ENCODE results near the gene PIGW.

The PIGW gene

DNA sequence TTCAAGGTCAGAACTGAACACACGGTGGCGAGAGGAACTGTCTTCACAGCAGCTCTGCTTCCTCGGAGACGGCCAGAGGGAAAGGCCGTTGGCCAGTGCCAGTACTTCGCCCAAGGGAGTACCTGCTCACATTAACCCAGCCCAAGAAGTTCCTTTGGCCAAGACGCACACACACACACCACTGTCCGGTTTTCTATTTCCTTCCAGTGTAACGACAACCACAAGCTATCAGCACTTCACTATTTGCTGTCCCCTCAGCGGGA lies 9.2 kb downstream of the PIGW start:
- Histone ChIP-seq H3K4me1 (peaks cover 0 to 42% (median 35%) of the 10 kb centered on the region in 4 donors), H3K27me3 (no peaks in the 10 kb centered on the region), H3K9me3 (no peaks in the 10 kb centered on the region), H3K36me3 (peaks cover 0 to 4% (median 0%) of the 10 kb centered on the region in 3 donors), H3K4me3 (peak overlapping the region; percentile 82 to 97), H3K27ac (peak overlapping the region; percentile 98 to 99)
- peak; percentile 31 to 72 for DNase-seq
- intact Hi-C loops (cut with DNase I; ENCODE audit: low total_unique reads) = no loop called here
- TF ChIP-seq, protein P1, sequence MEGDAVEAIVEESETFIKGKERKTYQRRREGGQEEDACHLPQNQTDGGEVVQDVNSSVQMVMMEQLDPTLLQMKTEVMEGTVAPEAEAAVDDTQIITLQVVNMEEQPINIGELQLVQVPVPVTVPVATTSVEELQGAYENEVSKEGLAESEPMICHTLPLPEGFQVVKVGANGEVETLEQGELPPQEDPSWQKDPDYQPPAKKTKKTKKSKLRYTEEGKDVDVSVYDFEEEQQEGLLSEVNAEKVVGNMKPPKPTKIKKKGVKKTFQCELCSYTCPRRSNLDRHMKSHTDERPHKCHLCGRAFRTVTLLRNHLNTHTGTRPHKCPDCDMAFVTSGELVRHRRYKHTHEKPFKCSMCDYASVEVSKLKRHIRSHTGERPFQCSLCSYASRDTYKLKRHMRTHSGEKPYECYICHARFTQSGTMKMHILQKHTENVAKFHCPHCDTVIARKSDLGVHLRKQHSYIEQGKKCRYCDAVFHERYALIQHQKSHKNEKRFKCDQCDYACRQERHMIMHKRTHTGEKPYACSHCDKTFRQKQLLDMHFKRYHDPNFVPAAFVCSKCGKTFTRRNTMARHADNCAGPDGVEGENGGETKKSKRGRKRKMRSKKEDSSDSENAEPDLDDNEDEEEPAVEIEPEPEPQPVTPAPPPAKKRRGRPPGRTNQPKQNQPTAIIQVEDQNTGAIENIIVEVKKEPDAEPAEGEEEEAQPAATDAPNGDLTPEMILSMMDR (IDR thresholded peaks at IDR 0.05) = no peak

DNA sequence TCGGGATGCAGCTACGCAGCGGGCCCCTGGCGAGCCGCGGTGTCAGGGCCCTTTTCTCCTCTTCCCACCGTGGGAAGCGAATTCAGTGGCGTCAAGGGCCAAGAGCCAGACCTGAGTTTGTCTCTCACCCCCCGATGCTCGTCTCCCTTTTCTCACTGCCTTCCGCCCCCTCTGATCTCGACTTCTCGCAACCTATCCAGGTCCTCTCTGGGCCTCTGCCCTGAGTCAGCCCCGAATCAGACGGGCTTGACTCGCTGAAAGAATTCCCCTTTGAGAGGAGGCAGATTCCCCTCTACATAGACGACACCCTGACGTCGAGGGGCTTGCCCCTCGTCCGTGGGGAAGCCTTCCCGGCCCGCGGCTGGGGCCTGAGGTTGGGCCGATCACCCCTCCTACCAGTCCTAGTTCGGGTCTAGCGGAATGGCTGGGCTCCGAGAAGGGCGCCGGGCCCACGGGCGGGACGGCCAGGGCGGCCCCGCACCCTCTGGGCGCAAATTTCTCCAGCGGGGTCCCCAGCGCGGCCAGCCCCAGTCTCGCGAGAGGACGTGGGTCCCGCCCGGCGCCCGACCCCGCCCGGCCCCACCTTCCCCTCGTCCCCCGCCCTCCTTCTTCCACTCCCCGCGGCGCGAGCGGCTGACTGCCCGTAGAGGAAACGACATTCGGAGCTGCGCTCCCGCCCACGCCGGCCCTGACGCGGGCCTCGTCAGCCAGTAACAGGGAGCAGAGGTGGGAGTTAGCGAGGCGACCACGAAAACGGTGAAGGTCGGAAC lies 9.7 kb downstream of the PIGW start, which contains the start of gene GGNBP2:
GGNBP2 (plus strand) TSS at position 613 of the 770 bp plus-strand sequence. CDS start 806 bp downstream, outside the sequence.
- Histone ChIP-seq H3K36me3 (peaks cover 0 to 4% (median 0%) of the 10 kb centered on the region in 3 donors), H3K27me3 (no peaks in the 10 kb centered on the region), H3K4me3 (peak within 1 kb of the TSS; percentile 82 to 97), H3K9me3 (no peaks in the 10 kb centered on the region), H3K4me1 (peaks cover 0 to 45% (median 35%) of the 10 kb centered on the region in 4 donors), H3K27ac (peak within 1 kb of the TSS; percentile 98 to 99)
- peak; percentile 85 to 96 for DNase-seq
- TF ChIP-seq, protein P1 (IDR thresholded peaks at IDR 0.05) = no peak
- intact Hi-C loops (cut with DNase I; ENCODE audit: low total_unique reads) = loop anchor here (5.0 kb wide), 1 partner anchor 48 kb away; the partner anchor contains the start of gene DHRS11

DNA sequence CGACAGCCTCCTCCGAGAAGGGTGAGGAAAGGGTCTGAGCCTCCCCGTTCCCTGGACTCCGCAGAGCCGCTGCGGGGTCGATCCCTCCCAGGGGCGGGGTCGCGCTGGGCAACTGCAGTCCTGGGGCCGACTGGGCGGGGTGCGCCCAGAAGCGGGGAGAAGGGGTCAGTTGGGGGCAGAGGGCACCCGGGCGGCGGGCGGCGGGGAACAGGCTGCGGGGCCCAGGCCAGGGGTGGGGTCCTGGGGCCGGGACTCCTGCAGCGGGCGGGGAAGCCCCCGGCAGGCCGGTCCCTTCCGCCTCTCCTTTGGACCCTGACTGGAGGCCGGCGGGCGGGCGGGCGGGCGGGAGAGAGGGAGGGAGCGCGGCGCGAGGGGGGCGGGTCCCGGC lies 10.3 kb downstream of the PIGW start:
- peak overlapping the region; percentile 98 to 99 for H3K27ac ChIP-seq
- TF ChIP-seq, protein P1 (IDR thresholded peaks at IDR 0.05) = no peak
- peaks cover 0 to 51% (median 35%) of the 10 kb centered on the region in 4 donors for H3K4me1 ChIP-seq
- DNase-seq = no peak
- H3K9me3 ChIP-seq = no peaks in the 10 kb centered on the region
- intact Hi-C loops (cut with DNase I; ENCODE audit: low total_unique reads) = loop anchor here (5.0 kb wide), 1 partner anchor 47 kb away; the partner anchor contains the start of gene DHRS11
- peak overlapping the region; percentile 82 to 97 for H3K4me3 ChIP-seq
- H3K27me3 ChIP-seq = no peaks in the 10 kb centered on the region
- peaks cover 0 to 4% (median 0%) of the 10 kb centered on the region in 3 donors for H3K36me3 ChIP-seq

DNA sequence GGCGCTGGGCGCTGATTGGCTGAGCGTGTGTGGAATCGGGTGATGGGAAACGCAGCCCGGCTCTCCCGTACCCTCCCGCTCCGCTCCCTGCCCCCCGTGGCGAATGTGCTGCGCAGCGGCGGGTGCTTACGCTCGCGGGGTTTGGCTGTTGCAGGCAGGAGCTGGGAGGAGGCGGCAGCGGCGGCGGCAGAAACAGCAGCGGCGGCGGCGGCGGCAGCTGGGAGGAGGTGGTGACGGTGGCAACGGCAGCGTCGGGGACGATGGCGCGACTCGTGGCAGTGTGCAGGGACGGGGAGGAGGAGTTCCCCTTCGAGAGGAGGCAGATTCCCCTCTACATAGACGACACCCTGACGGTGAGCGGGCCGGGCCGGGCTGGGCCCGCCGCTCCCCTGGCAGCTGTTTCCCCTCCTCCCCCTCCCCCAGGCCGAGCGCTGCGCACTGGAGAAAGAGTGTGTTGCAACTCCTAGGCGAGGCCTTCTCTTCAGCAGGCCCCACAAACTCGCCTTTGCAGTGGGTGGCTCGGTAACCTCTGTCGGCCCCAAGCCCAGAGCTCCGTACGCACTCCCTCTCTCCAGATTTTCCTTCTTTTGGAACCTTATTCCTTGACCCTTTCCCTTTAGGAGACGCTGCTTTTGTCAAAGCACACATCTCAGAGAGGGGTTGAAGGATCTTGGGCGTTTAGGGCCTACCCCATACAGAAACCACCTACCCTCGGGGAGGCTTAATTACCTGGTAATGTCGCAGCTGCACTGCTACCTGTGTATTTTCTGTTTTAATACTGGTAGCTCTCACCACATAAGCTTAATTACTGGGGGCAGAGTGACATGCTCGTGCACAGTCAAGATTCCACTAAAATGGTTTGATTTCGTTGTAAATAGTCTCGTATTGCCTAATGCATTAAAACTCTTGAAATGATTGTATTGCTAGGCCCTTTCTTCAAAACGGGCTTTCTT lies 11.0 kb downstream of the PIGW start:
- Histone ChIP-seq H3K4me1 (peaks cover 0 to 57% (median 36%) of the 10 kb centered on the region in 4 donors), H3K9me3 (no peaks in the 10 kb centered on the region), H3K27ac (peak overlapping the region; percentile 98 to 99), H3K4me3 (peak overlapping the region; percentile 82 to 97), H3K36me3 (peaks cover 0 to 4% (median 0%) of the 10 kb centered on the region in 3 donors), H3K27me3 (no peaks in the 10 kb centered on the region)
- intact Hi-C loops (cut with DNase I; ENCODE audit: low total_unique reads) = loop anchor here (5.0 kb wide), 1 partner anchor 47 kb away; the partner anchor contains the start of gene DHRS11
- peak; percentile 97 to 99 for DNase-seq
- TF ChIP-seq, protein P1 (IDR thresholded peaks at IDR 0.05) = peak in 1 of 2 experiments; percentile 16

DNA sequence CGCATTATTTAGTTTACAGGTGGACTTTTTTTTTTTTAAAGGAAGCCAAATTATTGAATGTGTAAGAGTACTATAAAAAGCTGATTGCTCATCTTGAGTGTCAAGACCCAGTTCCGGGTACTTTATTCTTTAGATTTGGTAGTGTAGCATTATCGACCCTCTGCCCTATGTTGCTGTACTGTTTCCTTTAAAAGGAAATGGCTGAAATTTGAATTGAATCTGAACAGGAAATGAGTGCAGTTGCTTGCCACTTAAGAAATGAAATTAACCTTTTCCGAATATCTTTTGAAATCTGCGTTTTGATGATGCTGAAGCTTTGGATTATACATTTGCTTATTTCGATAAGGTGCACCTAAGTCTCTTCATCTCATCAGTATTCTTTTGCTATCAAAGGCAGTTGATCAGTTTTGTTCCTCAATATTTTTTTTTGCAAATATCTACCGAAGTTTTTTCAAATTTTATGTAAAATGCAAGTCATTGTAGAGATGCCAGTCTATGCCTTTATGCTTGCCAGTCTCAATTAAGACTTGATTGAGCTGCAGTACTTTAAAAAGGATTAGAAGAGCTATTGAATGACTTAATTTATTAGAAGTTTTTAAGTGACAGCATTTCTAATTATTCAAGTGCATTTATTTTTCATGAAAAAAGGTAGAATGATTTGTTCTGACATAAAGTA lies 11.8 kb downstream of the PIGW start:
- H3K4me3 ChIP-seq = peak overlapping the region; percentile 82 to 97
- peaks cover 0 to 4% (median 0%) of the 10 kb centered on the region in 3 donors for H3K36me3 ChIP-seq
- DNase-seq = no peak
- H3K9me3 ChIP-seq = no peaks in the 10 kb centered on the region
- no peaks in the 10 kb centered on the region for H3K27me3 ChIP-seq
- intact Hi-C loops (cut with DNase I; ENCODE audit: low total_unique reads) = loop anchor here (5.0 kb wide), 1 partner anchor 46 kb away; the partner anchor contains the start of gene DHRS11
- TF ChIP-seq, protein P1 (IDR thresholded peaks at IDR 0.05) = no peak
- H3K27ac ChIP-seq = peak overlapping the region; percentile 98 to 99
- peaks cover 0 to 64% (median 36%) of the 10 kb centered on the region in 4 donors for H3K4me1 ChIP-seq
